ENCODE measurements around the gene DPF3. TPM values are rescaled to one million over a fixed set of nuclear protein-coding genes. Genes with fewer than 3 reads are reported as not detected.

Gene DPF3
- total RNA-seq, 1 experiment from 2014 or later: not detected

GRCh38 chr14:72605096-72605920, 288.6 kb downstream of the DPF3 start:
- no peak for DNase-seq (ENCODE audit: low read depth, low spot score)
- H3K36me3 ChIP-seq (ENCODE audit: control insufficient read depth, insufficient read depth, low read length): no peaks in the 10 kb centered on the region
- H3K4me1 ChIP-seq (ENCODE audit: control insufficient read depth, insufficient read depth, low read length): no peaks in the 10 kb centered on the region
- no TSS peak for BruUV-seq (replicated peaks)
- H3K4me3 ChIP-seq (ENCODE audit: low read depth in 2 of 2, low read length in 2 of 2): no peak overlapping the region
- H3K27ac ChIP-seq (ENCODE audit: low read length): no peak overlapping the region
- no peaks in the 10 kb centered on the region for H3K9me3 ChIP-seq (ENCODE audit: control insufficient read depth, insufficient read depth, low read depth, low read length)
- no peaks in the 10 kb centered on the region for H3K27me3 ChIP-seq (ENCODE audit: control insufficient read depth, insufficient read depth, low read length)
- no peak for ATAC-seq
- CTCF ChIA-PET: no interaction called here
- POLR2A ChIA-PET: no interaction called here
- in situ Hi-C loops (cut with HindIII; ENCODE audit: low pct_unique_long_range_greater_than_20kb, low sequenced_read_pairs): no loop called here
- no peak for TF ChIP-seq SIN3A (IDR thresholded peaks at IDR 0.05; ENCODE audit: borderline replicate concordance, insufficient read depth, low read depth, low read length)
- TF ChIP-seq TCF7L2 (IDR thresholded peaks at IDR 0.05; ENCODE audit: low read depth, low read length): no peak
- TF ChIP-seq POLR2AphosphoS5 (IDR thresholded peaks at IDR 0.05; ENCODE audit: low read depth, low read length): no peak
- TF ChIP-seq REST (IDR thresholded peaks at IDR 0.05; ENCODE audit: insufficient read depth in 1 of 2, low read depth in 2 of 2, low read length in 1 of 2): no peak
- TF ChIP-seq CTCF (IDR thresholded peaks at IDR 0.05): no peak
- intact Hi-C loops (cut with micrococcal nuclease; ENCODE audit: unreplicated experiment): no loop called here

- intact Hi-C loops (cut with micrococcal nuclease; ENCODE audit: unreplicated experiment): no loop called here
- ATAC-seq: no peak
Observed at GRCh38 chr14:72604133-72604532, 289.8 kb downstream of the DPF3 start.

GRCh38 chr14:72603639-72604038, 290.3 kb downstream of the DPF3 start:
- Histone ChIP-seq H3K27ac (ENCODE audit: low read length) (no peak overlapping the region), H3K4me1 (ENCODE audit: control insufficient read depth, insufficient read depth, low read length) (no peaks in the 10 kb centered on the region), H3K27me3 (ENCODE audit: control insufficient read depth, insufficient read depth, low read length) (no peaks in the 10 kb centered on the region), H3K4me3 (ENCODE audit: low read depth in 2 of 2, low read length in 2 of 2) (no peak overlapping the region), H3K9me3 (ENCODE audit: control insufficient read depth, insufficient read depth, low read depth, low read length) (no peaks in the 10 kb centered on the region), H3K36me3 (ENCODE audit: control insufficient read depth, insufficient read depth, low read length) (no peaks in the 10 kb centered on the region)
- BruUV-seq (replicated peaks): no TSS peak
- intact Hi-C loops (cut with micrococcal nuclease; ENCODE audit: unreplicated experiment) (no loop called here), in situ Hi-C loops (cut with HindIII; ENCODE audit: low pct_unique_long_range_greater_than_20kb, low sequenced_read_pairs) (no loop called here)
- DNase-seq (ENCODE audit: low read depth, low spot score) (no peak), ATAC-seq (no peak)
- CTCF ChIA-PET: no interaction called here
- TF ChIP-seq REST (IDR thresholded peaks at IDR 0.05; ENCODE audit: insufficient read depth in 1 of 2, low read depth in 2 of 2, low read length in 1 of 2): no peak
- TF ChIP-seq TCF7L2 (IDR thresholded peaks at IDR 0.05; ENCODE audit: low read depth, low read length): no peak
- no peak for TF ChIP-seq POLR2AphosphoS5 (IDR thresholded peaks at IDR 0.05; ENCODE audit: low read depth, low read length)
- no peak for TF ChIP-seq SIN3A (IDR thresholded peaks at IDR 0.05; ENCODE audit: borderline replicate concordance, insufficient read depth, low read depth, low read length)
- POLR2A ChIA-PET: no interaction called here

More at GRCh38 chr14:72604133-72604532, 289.8 kb downstream of the DPF3 start:
- CTCF ChIA-PET: no interaction called here
- BruUV-seq (replicated peaks): no TSS peak
- H3K36me3 ChIP-seq (ENCODE audit: control insufficient read depth, insufficient read depth, low read length): no peaks in the 10 kb centered on the region
- H3K4me1 ChIP-seq (ENCODE audit: control insufficient read depth, insufficient read depth, low read length): no peaks in the 10 kb centered on the region
- H3K27ac ChIP-seq (ENCODE audit: low read length): no peak overlapping the region
- H3K9me3 ChIP-seq (ENCODE audit: control insufficient read depth, insufficient read depth, low read depth, low read length): no peaks in the 10 kb centered on the region
- no peaks in the 10 kb centered on the region for H3K27me3 ChIP-seq (ENCODE audit: control insufficient read depth, insufficient read depth, low read length)
- POLR2A ChIA-PET: no interaction called here
- in situ Hi-C loops (cut with HindIII; ENCODE audit: low pct_unique_long_range_greater_than_20kb, low sequenced_read_pairs): no loop called here
- no peak for TF ChIP-seq TCF7L2 (IDR thresholded peaks at IDR 0.05; ENCODE audit: low read depth, low read length)
- DNase-seq (ENCODE audit: low read depth, low spot score): no peak
- H3K4me3 ChIP-seq (ENCODE audit: low read depth in 2 of 2, low read length in 2 of 2): no peak overlapping the region
